HCT116 (cell line): ENCODE measurements around the gene PRSS36. TPM values are rescaled to one million over a fixed set of nuclear protein-coding genes. Genes with fewer than 3 reads are reported as not detected.
"Not testable (repeated sequence)": the region's sequence is repeated elsewhere in the genome, so short reads cannot be mapped to it uniquely, and the experiment has no call there.

Experiments used
- ATAC-seq: fragments of 200-7000 bp; cut with Tn5 transposase; 2 replicates; pipeline ENCODE4 v1.9.1; 2020; ENCODE audit warnings: mild to moderate bottlenecking, moderate library complexity
- BruUV-seq: library from RNA; stranded (reverse); fragments of 400-500 nt; replicated peaks from 2 replicates; lab custom pipeline; 2021; lab: Mats Ljungman, UMichigan
- CTCF ChIA-PET: fragments of 300-600 bp; sonication (Branson Sonifier 250); formaldehyde crosslinking; loops from one replicate; lab custom pipeline; 2021; ENCODE audit warnings: antibody characterized with exemption; lab: Charles Lee
- POLR2A ChIA-PET: fragments of 300-600, 350-600 bp; sonication (Branson Sonifier 250); formaldehyde crosslinking; loops from one replicate; lab custom pipeline; 2021; ENCODE audit warnings: antibody characterized with exemption; lab: Charles Lee
- RAD21 ChIA-PET, 2 experiments: fragments of 300-600 bp; sonication (Branson Sonifier 250); formaldehyde crosslinking; loops; one replicate each; lab custom pipeline; 2023; ENCODE audit warnings: low total read pairs in 2 of 2; ENCODE audit not compliant: uncharacterized antibody in 2 of 2, unreplicated experiment in 2 of 2, low non-redundant PET in 1 of 2; lab: Charles Lee
- DNase-seq: peaks from one replicate; pipeline ENCODE4 v3.0.0-alpha.2; 2010; ENCODE audit warnings: low read depth, low spot score
- H2AFZ ChIP-seq: fragments of 200-600 bp; shearing (Covaris generic), sonication (generic); 2 replicates; pipeline ENCODE4 v1.6.1; 2017; ENCODE audit warnings: low read depth, mixed run types, mixed read lengths, antibody characterized with exemption, low read length; ENCODE audit not compliant: poor library complexity, severe bottlenecking
- H3K27ac ChIP-seq: 2 replicates; pipeline ENCODE4 v1.5.1; 2012; ENCODE audit warnings: low read depth, low read length
- H3K27me3 ChIP-seq: fragments of 200-600 bp; sonication (generic); 2 replicates; pipeline ENCODE4 v1.6.1; 2016; ENCODE audit warnings: mixed run types, low read length, mixed read lengths; ENCODE audit not compliant: insufficient read depth
- H3K36me3 ChIP-seq, 2 experiments: fragments of 200-500 bp in 1 of 2; fragments of 200-600 bp in 1 of 2; sonication (Bioruptor generic) in 1 of 2; sonication (generic) in 1 of 2; 2 replicates each; pipeline versions ENCODE4 v1.5.1 to v1.6.1; 2014 to 2016; ENCODE audit warnings: low read length in 2 of 2, inconsistent platforms in 1 of 2, mixed read lengths in 1 of 2, mixed run types in 1 of 2; ENCODE audit not compliant: insufficient read depth in 2 of 2, control insufficient read depth in 1 of 2
- H3K4me1 ChIP-seq, 2 experiments: fragments of 200-600 bp in 1 of 2; sonication (generic) in 1 of 2; 2 replicates each; pipeline versions ENCODE4 v1.5.1 to v1.6.1; 2012 to 2017; ENCODE audit warnings: low read length in 2 of 2, inconsistent platforms in 1 of 2, mild to moderate bottlenecking in 1 of 2, mixed read lengths in 1 of 2, mixed run types in 1 of 2, moderate library complexity in 1 of 2; ENCODE audit not compliant: insufficient read depth in 2 of 2, control insufficient read depth in 1 of 2
- H3K4me2 ChIP-seq: fragments of 200-600 bp; sonication (generic); 2 replicates; pipeline ENCODE4 v1.6.1; 2017; ENCODE audit warnings: mixed run types, low read length, mixed read lengths
- H3K4me3 ChIP-seq, 2 experiments: fragments of 200-600 bp in 1 of 2; sonication (generic) in 1 of 2; replicated peaks in 1 of 2; 2 replicates each; pipeline ENCODE4 v1.5.1; 2011 to 2016; ENCODE audit warnings: low read length in 2 of 2, control low read depth in 1 of 2, low read depth in 1 of 2, mild to moderate bottlenecking in 1 of 2, mixed read lengths in 1 of 2, mixed run types in 1 of 2
- H3K79me2 ChIP-seq: fragments of 200-600 bp; sonication (generic); 2 replicates; pipeline ENCODE4 v1.6.1; 2017; ENCODE audit warnings: mild to moderate bottlenecking, mixed run types, low read length, moderate library complexity, mixed read lengths; ENCODE audit not compliant: insufficient read depth
- H3K9ac ChIP-seq: fragments of 200-600 bp; sonication (generic); 2 replicates; pipeline ENCODE4 v1.6.1; 2016; ENCODE audit warnings: low read length, mixed read lengths
- H3K9me2 ChIP-seq: fragments of 200-600 bp; sonication (generic), shearing (Covaris generic); 2 replicates; pipeline ENCODE4 v1.6.1; 2017; ENCODE audit warnings: mixed run types, mild to moderate bottlenecking, moderate library complexity; ENCODE audit not compliant: insufficient read depth
- H3K9me3 ChIP-seq, 2 experiments: fragments of 200-500 bp in 1 of 2; fragments of 200-600 bp in 1 of 2; sonication (Bioruptor generic) in 1 of 2; sonication (generic) in 1 of 2; 2 replicates each; pipeline ENCODE4 v1.6.1; 2014 to 2017; ENCODE audit warnings: low read length in 2 of 2, mixed read lengths in 2 of 2, inconsistent platforms in 1 of 2, low read depth in 1 of 2, mild to moderate bottlenecking in 1 of 2, mixed run types in 1 of 2, moderate library complexity in 1 of 2; ENCODE audit not compliant: control insufficient read depth in 1 of 2, insufficient read depth in 1 of 2
- H4K20me1 ChIP-seq: fragments of 200-600 bp; sonication (generic), shearing (Covaris generic); 2 replicates; pipeline ENCODE4 v1.6.1; 2017; ENCODE audit warnings: mixed run types, mild to moderate bottlenecking, moderate library complexity; ENCODE audit not compliant: insufficient read depth
- ATF3 ChIP-seq: IDR thresholded peaks from 2 replicates; pipeline ENCODE4 v1.6.1; 2012
- CEBPB ChIP-seq: IDR thresholded peaks from 2 replicates; pipeline ENCODE4 v1.6.1; 2012; ENCODE audit warnings: low read depth
- CTCF ChIP-seq, 3 experiments: fragments of 200-600 bp in 1 of 3; sonication (generic) in 1 of 3; IDR thresholded peaks in 2 of 3; conservative IDR thresholded peaks in 1 of 3; 2 replicates each; pipeline ENCODE4 v1.5.1; 2012 to 2017; ENCODE audit warnings: low read depth in 2 of 3, low read length in 2 of 3, antibody characterized with exemption in 1 of 3, borderline replicate concordance in 1 of 3, control low read depth in 1 of 3, mild to moderate bottlenecking in 1 of 3, mixed read lengths in 1 of 3, mixed run types in 1 of 3, moderate library complexity in 1 of 3; ENCODE audit not compliant: insufficient read depth in 1 of 3
- ELF1 ChIP-seq: IDR thresholded peaks from 2 replicates; pipeline ENCODE4 v1.6.1; 2012; ENCODE audit warnings: low read depth, borderline replicate concordance
- EZH2phosphoT487 ChIP-seq: fragments of 200-600 bp; IDR thresholded peaks from 2 replicates; pipeline ENCODE4 v1.6.1; 2018; ENCODE audit warnings: antibody characterized with exemption, borderline replicate concordance
- FOSL1 ChIP-seq: IDR thresholded peaks from 2 replicates; pipeline ENCODE4 v1.6.1; 2012; ENCODE audit warnings: low read depth
- POLR2A ChIP-seq: IDR thresholded peaks from 2 replicates; pipeline ENCODE4 v1.7.0; 2011; ENCODE audit warnings: borderline replicate concordance; ENCODE audit not compliant: insufficient read depth, insufficient read length; ENCODE audit errors: extremely low read depth
- SRF ChIP-seq: IDR thresholded peaks from 2 replicates; pipeline ENCODE4 v1.6.1; 2012; ENCODE audit warnings: low read depth
- ZNF274 ChIP-seq: fragments of 200-500 bp; sonication (Bioruptor generic); IDR thresholded peaks from 2 replicates; pipeline ENCODE4 v1.6.1; 2014; ENCODE audit warnings: mild to moderate bottlenecking, low read depth, low read length, inconsistent platforms
- intact Hi-C: fragments of 100-400 bp; cut with micrococcal nuclease; formaldehyde crosslinking; loops from 2 replicates; pipeline ENCODE4 v1.10.0; 2022
- total RNA-seq: library from RNA; stranded (reverse); gene quantifications from one replicate; pipeline ENCODE4 v1.2.1, GENCODE V29; 2021; ENCODE audit not compliant: unreplicated experiment

PRSS36 gene
- total RNA-seq, 1 experiment from 2014 or later: not detected

DNA sequence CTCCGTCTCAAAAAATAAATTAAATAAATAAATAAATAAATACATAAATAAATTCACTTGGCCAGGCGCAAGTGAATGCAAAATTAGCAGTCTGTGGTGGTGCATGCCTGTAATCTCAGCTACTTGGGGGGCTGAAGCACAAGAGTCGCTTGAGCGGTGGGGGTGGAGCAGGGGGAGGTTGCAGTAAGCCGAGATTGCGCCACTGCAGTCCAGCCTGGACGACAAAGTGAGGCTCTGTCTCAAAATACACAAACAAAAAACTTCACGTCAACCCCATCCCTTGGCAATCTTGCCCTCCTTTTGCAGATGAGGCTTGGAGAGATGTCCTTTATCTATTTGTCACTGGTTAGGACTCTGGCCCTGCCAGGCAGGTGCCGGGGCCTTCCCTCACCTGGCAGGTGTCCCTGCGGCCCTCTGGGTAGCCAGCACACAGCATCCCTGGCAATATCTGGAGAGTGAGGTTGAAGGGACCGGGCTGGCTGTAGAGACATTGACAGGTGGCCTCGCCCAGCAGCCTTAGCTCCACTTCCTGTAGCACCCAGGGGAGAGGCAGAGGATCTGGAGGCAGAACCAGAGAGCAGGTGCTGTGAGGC lies 4.4 kb downstream of the PRSS36 start (continued):
- TF ChIP-seq ATF3: no peak
- TF ChIP-seq EZH2phosphoT487: no peak
- no peak for TF ChIP-seq ELF1
- TF ChIP-seq FOSL1: no peak
- TF ChIP-seq CEBPB: no peak
- no peak for TF ChIP-seq POLR2A
- TF ChIP-seq, all 23 proteins: peak for 0

GRCh38 chr16:31144418-31144817 lies 5.4 kb downstream of the PRSS36 start:
- intact Hi-C loops, DNase-seq, H3K9me2 ChIP-seq, CTCF ChIA-PET, RAD21 ChIA-PET, BruUV-seq, H3K4me2 ChIP-seq, H3K27me3 ChIP-seq, H3K4me3 ChIP-seq, H3K36me3 ChIP-seq, H4K20me1 ChIP-seq, ATAC-seq, H3K9ac ChIP-seq, H3K79me2 ChIP-seq, H3K9me3 ChIP-seq, H2AFZ ChIP-seq, H3K27ac ChIP-seq: not testable (repeated sequence)
- H3K4me1 ChIP-seq: peaks cover 28 to 52% of the 10 kb centered on the region in 2 experiments
- POLR2A ChIA-PET: interaction anchor here (0.6 to 1.5 kb wide), 2 partner anchors 36 to 210 kb away, joined by 3 to 7 read pairs; partner anchors contain the start of gene FUS

- Histone ChIP-seq H3K79me2 (no peaks in the 10 kb centered on the region), H3K27ac (no peak overlapping the region), H3K9me3 (no peaks in the 10 kb centered on the region), H3K9ac (no peak overlapping the region), H4K20me1 (no peaks in the 10 kb centered on the region), H3K36me3 (no peaks in the 10 kb centered on the region), H2AFZ (no peak overlapping the region), H3K27me3 (no peaks in the 10 kb centered on the region), H3K9me2 (no peaks in the 10 kb centered on the region), H3K4me3 (no peak overlapping the region), H3K4me1 (peaks cover 34 to 54% of the 10 kb centered on the region in 2 experiments), H3K4me2 (no peak overlapping the region)
- ChIA-PET CTCF (interaction anchor here (2.2 kb wide), 1 partner anchor 14 kb away, joined by 20 read pairs; no protein-coding TSS in a partner anchor), RAD21 (no interaction called here), POLR2A (interaction anchor here (1.5 to 9.9 kb wide), 2 partner anchors 26 to 36 kb away, joined by 7 to 84 read pairs; partner anchors contain the start of genes FUS and KAT8)
- TF ChIP-seq CEBPB (no peak), ZNF274 (no peak), CTCF (IDR thresholded peaks at IDR 0.05 in 2 of 3, conservative IDR thresholded peaks at IDR 0.05 in 1 of 3; ENCODE audit: borderline replicate concordance in 1 of 3, insufficient read depth in 1 of 3, low read depth in 2 of 3, low read length in 2 of 3) (no peak), SRF (no peak)
- intact Hi-C loops: no loop called here
- BruUV-seq: no TSS peak
- ATAC-seq (no peak), DNase-seq (no peak)
Measured at GRCh38 chr16:31143694-31144148, 6.1 kb downstream of the PRSS36 start.
